HL-60 (cell line): ENCODE data around the gene MAPRE2.

Source experiments
- DNase-seq, 2 experiments: peaks; one replicate each; pipeline ENCODE4 v3.0.0-alpha.2; 2010 to 2020; ENCODE audit warnings: low read depth in 1 of 2, low spot score in 1 of 2
- H3K27ac ChIP-seq: fragments of 250-450 bp; sonication (Bioruptor Pico); replicated peaks from 2 replicates; pipeline ENCODE4 v1.5.1; 2020; ENCODE audit warnings: mild to moderate bottlenecking, moderate library complexity
- H3K27me3 ChIP-seq: fragments of 250-450 bp; sonication (Bioruptor Pico); 2 replicates; pipeline ENCODE4 v1.5.1; 2021; ENCODE audit warnings: mild to moderate bottlenecking, moderate library complexity; ENCODE audit not compliant: insufficient read depth, poor library complexity, severe bottlenecking
- H3K4me3 ChIP-seq: replicated peaks from 2 replicates; pipeline ENCODE4 v1.5.1; 2011; ENCODE audit warnings: mild to moderate bottlenecking, control low read depth, low read length; ENCODE audit not compliant: insufficient read depth
- CTCF ChIP-seq: IDR thresholded peaks from one replicate; pipeline ENCODE4 v1.5.1; 2011; ENCODE audit warnings: low read length, control low read depth, inconsistent platforms; ENCODE audit not compliant: insufficient read depth
- GABPA ChIP-seq: IDR thresholded peaks from 2 replicates; pipeline ENCODE4 v1.6.1; 2012; ENCODE audit warnings: low read depth
- POLR2AphosphoS5 ChIP-seq: IDR thresholded peaks from 2 replicates; pipeline ENCODE4 v1.6.1; 2012; ENCODE audit warnings: low read depth
- SPI1 ChIP-seq: IDR thresholded peaks from 2 replicates; pipeline ENCODE4 v1.6.1; 2012; ENCODE audit warnings: low read depth, mild to moderate bottlenecking, borderline replicate concordance
- TF ChIP-seq, protein P1 (sequence below): IDR thresholded peaks from 2 replicates; pipeline ENCODE4 v1.6.1; 2012; ENCODE audit warnings: low read depth; ENCODE audit not compliant: insufficient replicate concordance

Gene MAPRE2

GRCh38 chr18:35097763-35098162, 56.5 kb downstream of the MAPRE2 start:
- no peaks in the 10 kb centered on the region for H3K27me3 ChIP-seq
- no peak overlapping the region for H3K4me3 ChIP-seq
- DNase-seq: no peak
- TF ChIP-seq CTCF (no peak), GABPA (no peak), SPI1 (no peak), POLR2AphosphoS5 (no peak)
- TF ChIP-seq, protein P1, sequence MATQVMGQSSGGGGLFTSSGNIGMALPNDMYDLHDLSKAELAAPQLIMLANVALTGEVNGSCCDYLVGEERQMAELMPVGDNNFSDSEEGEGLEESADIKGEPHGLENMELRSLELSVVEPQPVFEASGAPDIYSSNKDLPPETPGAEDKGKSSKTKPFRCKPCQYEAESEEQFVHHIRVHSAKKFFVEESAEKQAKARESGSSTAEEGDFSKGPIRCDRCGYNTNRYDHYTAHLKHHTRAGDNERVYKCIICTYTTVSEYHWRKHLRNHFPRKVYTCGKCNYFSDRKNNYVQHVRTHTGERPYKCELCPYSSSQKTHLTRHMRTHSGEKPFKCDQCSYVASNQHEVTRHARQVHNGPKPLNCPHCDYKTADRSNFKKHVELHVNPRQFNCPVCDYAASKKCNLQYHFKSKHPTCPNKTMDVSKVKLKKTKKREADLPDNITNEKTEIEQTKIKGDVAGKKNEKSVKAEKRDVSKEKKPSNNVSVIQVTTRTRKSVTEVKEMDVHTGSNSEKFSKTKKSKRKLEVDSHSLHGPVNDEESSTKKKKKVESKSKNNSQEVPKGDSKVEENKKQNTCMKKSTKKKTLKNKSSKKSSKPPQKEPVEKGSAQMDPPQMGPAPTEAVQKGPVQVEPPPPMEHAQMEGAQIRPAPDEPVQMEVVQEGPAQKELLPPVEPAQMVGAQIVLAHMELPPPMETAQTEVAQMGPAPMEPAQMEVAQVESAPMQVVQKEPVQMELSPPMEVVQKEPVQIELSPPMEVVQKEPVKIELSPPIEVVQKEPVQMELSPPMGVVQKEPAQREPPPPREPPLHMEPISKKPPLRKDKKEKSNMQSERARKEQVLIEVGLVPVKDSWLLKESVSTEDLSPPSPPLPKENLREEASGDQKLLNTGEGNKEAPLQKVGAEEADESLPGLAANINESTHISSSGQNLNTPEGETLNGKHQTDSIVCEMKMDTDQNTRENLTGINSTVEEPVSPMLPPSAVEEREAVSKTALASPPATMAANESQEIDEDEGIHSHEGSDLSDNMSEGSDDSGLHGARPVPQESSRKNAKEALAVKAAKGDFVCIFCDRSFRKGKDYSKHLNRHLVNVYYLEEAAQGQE: no peak
- H3K27ac ChIP-seq: no peak overlapping the region

DNA sequence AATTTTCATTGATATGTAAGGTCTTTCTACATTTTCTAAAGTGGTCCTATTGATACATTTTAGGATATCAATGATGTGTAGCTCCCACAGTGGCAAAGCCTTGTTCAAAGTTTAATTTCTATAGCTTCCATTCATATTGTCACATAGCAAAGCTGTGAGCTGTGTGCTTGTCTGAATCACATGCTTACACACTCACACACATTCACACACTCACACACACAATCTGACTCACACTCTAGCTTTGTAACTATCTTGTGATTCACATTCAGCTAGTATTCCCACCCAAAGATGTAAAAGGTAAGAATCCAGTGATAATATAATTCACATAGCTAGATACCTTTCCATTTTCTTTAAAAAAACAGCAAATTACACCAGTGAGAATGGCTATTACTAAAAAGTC, 58.7 kb downstream of the MAPRE2 start:
- TF ChIP-seq, protein P1: no peak
- no peak for TF ChIP-seq SPI1
- TF ChIP-seq POLR2AphosphoS5: no peak
- TF ChIP-seq CTCF: no peak
- TF ChIP-seq GABPA: no peak
- no peak for DNase-seq
- H3K27me3 ChIP-seq: no peaks in the 10 kb centered on the region
- no peak overlapping the region for H3K4me3 ChIP-seq
- no peak overlapping the region for H3K27ac ChIP-seq

DNA sequence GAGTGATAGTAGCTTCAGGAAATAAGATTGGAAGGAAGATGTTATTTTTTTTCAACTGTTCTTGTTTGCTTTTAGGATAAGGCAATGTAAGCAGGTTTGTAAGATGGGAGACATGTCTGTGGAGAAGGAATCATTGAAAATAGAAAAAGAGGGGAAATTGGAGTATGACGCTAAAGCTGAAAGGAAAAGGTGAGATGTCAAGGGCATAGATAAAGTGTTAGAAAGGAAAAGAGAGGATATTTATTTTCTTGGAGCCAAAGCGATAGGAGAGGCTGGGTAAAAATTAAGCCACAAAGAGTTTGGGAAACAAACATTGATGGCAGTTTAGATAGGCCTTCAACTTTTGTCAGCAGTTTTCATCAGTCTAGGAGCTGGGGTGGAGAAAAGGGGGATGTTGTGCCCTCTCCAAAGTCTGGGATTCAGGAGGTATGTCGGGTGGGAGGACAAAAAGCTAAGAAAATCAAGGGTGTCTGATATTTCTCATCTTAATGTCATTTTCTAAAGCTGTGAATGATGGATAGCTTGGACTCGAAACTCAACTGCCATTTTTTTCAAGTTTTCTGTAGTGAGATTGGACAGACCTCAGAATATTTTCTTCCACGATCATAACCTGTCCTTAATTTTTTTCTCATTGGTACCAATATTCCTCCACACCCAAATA, 63.3 kb downstream of the MAPRE2 start:
- Histone ChIP-seq H3K27ac (no peak overlapping the region), H3K4me3 (no peak overlapping the region)
- TF ChIP-seq GABPA (no peak), POLR2AphosphoS5 (no peak), SPI1 (no peak)

GRCh38 chr18:35106013-35106844, 65.0 kb downstream of the MAPRE2 start:
- no peaks in the 10 kb centered on the region for H3K27me3 ChIP-seq
- TF ChIP-seq GABPA: no peak
- no peak overlapping the region for H3K27ac ChIP-seq
- H3K4me3 ChIP-seq: no peak overlapping the region
- no peak for DNase-seq

More for the DNA sequence above, 63.3 kb downstream of the MAPRE2 start:
- DNase-seq: no peak
- no peaks in the 10 kb centered on the region for H3K27me3 ChIP-seq

GRCh38 chr18:35106845-35107148, 65.6 kb downstream of the MAPRE2 start:
- no peak for DNase-seq

More at GRCh38 chr18:35106845-35107148, 65.6 kb downstream of the MAPRE2 start:
- no peak overlapping the region for H3K4me3 ChIP-seq
- no peak for TF ChIP-seq POLR2AphosphoS5
- TF ChIP-seq SPI1: no peak
- TF ChIP-seq, protein P1: no peak
- no peak for TF ChIP-seq GABPA
- TF ChIP-seq CTCF: no peak
- no peak overlapping the region for H3K27ac ChIP-seq
- no peaks in the 10 kb centered on the region for H3K27me3 ChIP-seq
